Fibroblast of upper back skin (primary cell): ENCODE results near the gene CEBPE.
A peak's percentile ranks its signal among the peaks of the same experiment; 100 is the strongest.
"Not testable (repeated sequence)": the region's sequence is repeated elsewhere in the genome, so short reads cannot be mapped to it uniquely, and the experiment has no call there.

Source experiments
- DNase-seq: peaks from one replicate; pipeline ENCODE4 v3.0.0-alpha.2; 2013

CEBPE gene

DNA sequence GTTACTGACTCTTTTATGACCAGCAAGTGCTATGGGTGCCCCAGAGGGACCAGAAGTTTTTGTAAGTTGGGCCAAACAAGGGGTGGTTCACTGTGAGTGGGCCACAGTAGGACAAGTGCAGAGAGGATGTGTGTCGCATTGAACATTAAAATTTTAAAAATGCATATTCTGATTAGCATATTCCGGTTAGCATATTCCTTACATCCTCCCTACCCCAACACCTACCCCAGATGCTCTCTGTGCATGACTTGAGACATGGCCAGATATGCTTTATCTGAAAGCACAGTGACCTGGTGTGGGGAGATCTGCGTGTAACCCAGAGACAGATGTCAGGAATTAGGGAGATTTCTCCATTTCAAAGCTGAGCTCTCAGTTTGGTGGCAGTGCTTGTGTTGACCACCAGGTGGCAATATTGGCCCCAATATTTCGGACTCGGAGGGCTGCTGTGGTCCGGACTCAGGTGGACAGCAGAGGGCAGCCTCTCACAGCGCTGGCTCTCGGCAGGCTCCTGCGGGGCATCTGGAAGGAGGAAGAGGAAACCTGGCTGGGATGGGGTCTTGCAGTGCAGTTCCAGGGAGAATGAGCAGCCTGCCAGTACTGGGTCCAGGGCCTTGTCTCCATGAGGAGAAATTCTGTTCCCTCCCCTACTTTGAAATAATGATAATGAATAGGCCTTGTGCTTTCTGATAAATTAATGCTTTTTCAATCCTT, 1.6 kb upstream of the CEBPE start:
- peak; percentile 85 for DNase-seq

DNA sequence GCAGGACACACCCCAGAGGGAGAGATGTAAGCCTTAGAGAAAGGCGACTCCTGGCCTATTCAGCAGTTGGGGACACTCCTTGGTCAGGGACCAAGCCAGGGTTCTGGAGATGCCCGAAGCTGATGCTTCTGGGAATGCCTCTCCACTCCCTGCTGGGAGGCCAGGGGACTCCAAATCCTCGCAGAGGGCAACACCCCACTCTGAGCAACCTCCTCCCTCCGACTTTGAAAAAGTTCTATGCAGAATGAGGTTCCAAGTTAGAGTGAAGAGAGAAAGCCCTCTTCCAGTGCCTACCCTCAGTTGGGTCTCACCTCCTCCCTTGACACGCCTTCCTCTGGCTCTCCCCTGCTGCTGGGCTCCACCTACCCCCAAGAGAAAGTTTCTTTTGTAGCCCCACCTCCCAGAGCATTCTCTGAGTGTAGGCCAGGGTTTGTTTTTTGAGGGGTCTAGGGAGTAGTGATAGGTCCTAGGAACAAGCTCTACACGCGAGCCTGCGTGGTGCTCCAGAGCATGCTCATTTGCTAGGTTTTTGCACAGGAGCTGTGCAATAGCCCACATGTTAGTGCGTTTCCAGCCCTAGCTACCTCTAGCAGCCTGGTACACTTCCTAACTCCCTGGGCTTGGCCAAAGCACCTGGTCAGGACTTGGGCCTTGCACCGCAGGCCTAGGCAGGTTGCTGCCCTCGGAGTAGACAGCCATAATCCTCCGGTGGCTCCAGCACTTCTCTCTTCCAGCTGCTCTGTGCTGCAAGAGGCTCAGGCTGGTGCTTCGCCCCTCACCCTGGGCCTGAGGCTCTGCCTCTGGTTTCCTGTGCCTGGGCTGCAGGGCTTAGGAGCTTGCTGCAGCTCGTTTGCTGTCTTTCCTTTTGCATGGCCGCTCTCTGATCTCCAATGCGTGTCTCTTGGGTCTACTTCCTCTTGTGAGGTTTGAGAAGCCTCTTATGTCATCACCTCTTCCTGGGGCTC, 590 bp upstream of the CEBPE start:
- no peak for DNase-seq

DNA sequence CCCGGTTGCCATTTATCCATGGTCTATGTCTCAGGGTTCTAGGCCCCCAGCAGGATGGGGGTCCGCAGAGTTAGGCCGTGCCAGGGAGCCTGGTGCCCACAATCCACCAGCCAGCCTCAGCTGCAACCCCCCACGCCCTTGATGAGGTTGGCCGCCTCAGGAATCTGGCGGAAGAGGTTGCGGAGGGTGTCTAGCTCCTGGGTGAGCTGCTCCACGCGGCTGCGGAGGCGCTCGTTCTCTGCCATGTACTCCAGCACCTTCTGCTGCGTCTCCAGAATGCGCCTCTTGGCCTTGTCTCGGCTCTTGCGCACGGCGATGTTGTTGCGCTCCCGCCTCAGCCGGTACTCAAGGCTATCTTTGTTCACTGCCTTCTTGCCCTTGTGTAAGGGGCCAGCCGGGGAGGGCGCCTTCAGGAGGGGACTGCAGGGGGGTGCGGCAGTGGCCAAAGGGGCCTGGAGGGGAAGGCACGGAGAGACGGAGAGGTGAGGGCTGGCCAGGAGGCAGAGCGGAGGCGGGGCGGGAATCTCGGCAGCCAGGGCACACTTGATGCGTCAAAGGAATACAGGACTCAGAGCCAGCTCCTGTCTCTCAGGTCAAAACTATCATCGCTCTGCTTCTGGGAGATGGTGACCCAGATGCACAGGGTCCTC, 1.6 kb downstream of the CEBPE start:
- no peak for DNase-seq

- DNase-seq = no peak
Observed at GRCh38 chr14:23115918-23116317, 3.1 kb downstream of the CEBPE start.

DNA sequence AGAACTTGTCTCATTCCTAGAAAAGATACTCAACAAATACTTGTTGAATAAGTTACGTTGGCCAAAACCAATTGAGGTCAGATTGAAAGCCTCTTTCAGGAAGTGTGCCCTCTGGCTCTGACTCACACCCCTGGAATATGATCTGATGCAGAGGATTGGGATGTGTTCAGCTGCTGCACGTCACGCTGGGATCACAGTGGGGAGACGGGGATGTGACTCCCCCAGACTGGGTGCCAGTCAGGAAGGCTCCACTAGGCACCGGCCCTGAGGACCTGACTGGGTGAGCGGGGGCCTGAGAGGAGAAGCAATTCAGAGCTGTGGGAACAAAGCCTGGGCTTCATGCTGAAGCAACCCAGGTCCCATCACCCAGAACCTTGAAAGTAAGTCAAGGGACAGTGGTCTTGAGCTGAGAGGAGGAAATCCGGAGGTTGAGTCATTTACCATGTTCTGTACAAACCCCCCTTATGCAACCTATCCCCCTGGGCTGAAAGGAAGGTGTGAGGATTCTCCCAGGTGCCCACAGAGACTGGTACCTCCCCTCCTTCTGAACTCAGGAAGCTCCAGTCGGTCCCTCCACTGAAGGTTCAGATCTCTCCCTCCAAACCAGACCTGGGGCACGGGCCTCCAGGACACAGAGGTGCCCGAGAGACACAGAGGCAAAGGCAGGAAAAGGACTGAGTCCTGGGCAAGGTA, 3.9 kb downstream of the CEBPE start:
- peak; percentile 95 for DNase-seq

- DNase-seq = no peak
Observed at GRCh38 chr14:23114669-23115038, 4.4 kb downstream of the CEBPE start.

- DNase-seq = no peak
Observed at GRCh38 chr14:23114120-23114458, 5.0 kb downstream of the CEBPE start.

GRCh38 chr14:23113431-23114119, 5.5 kb downstream of the CEBPE start:
- peak; percentile 38 for DNase-seq

DNA sequence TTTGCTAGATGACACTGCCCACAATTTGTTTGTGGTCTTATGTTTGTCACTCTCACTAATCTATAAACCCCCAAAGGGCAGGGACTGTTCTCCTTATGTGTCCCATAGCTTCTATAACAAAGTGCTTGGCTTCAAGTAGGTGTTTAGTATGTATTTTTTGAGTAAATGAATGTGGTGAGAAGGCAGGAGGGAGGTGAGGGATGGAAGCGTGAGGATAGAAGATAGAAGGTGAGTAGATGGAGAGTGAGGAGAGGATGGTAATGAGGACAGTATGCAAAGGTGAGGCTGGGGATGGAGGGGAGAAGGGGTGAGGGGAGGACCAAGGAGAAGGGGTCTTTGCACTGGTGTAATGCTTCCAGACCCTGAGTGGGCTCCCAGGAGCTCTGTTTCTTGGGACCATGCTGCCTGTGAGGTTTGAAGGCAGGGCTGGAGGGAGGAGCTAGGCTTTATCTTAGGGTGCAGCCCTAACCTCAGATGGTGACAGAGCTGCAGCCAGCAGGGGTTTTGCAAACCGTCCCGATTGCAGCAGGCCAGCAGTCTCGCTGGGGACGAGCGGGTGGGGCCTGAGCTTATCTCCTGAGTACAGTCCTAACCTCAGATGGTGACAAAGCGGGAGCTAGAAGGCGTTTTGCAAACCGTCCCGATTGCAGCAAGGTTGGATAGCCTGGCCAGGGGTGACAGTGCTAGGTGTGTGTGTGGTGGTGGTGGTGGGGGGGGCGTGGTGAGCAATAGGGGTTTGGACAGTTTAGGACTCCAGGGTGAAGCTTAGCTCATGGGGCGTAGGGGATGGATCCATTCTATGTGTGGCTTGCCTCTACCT, 6.5 kb downstream of the CEBPE start:
- no peak for DNase-seq

DNA sequence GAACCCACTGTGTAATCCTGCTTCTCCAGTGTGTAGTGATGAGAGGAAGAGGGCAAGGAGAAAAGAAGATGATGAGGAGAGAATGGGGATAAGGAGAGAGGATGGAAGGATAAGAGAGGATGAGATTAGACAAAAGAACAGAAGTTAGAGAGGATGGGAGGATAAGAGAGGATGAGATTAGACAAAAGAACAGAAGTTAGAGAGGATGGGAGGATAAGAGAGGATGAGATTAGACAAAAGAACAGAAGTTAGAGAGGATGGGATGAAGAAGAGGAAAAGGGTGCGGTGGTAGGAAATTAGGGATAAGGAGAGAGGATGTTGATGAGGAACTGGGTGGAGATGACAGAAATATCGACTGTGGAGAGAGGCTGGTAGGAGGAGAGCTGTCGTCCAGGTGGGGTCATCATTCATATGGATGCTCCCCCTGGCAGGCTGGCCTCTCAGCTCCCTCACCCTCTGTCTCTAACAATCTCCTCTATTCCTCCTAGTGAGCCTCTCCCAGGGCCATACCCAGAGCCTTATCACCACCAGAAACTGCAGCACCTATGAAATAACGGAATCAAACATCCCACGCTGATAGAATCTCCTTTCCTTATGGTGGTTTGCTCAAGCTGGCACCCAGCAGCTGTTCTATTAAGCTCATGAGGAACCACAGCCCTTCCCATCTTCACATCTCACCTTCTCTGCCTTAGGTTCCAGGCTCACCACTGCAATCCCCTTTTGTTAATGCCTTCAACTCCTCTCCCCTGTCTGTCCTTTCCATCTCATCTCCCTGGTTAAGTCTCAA, 8.3 kb downstream of the CEBPE start:
- no peak for DNase-seq

DNA sequence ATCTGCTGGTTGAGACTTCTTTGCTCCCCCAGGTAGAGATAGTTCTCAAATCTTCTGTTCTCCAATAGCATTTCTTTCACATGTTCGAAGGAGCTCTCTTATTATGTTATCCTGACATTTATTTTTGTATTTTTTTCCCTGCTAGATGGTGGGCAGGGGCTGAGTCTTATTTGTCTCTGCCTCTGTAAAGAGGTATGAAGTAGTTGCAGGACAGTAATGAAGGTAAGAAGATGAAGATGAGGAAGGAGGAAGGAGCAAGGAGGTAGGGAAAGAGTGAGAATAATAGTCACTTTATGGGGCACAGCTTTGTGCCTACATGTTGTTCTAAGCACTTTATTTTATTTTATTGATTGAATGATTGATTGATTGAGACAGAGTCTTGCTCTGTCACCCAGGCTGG, 9.3 kb downstream of the CEBPE start:
- no peak for DNase-seq

- DNase-seq = not testable (repeated sequence)
Observed at GRCh38 chr14:23108169-23108568, 10.9 kb downstream of the CEBPE start.

DNA sequence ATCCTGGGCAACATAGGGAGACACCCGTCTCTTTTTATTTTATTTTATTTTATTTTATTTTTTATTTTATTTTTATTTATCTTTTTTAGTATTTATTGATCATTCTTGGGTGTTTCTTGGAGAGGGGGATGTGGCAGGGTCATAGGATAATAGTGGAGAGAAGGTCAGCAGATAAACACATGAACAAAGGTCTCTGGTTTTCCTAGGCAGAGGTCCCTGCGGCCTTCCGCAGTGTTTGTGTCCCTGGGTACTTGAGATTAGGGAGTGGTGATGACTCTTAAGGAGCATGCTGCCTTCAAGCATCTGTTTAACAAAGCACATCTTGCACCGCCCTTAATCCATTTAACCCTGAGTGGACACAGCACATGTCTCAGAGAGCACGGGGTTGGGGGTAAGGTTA, 11.4 kb downstream of the CEBPE start:
- DNase-seq = not testable (repeated sequence)

DNA sequence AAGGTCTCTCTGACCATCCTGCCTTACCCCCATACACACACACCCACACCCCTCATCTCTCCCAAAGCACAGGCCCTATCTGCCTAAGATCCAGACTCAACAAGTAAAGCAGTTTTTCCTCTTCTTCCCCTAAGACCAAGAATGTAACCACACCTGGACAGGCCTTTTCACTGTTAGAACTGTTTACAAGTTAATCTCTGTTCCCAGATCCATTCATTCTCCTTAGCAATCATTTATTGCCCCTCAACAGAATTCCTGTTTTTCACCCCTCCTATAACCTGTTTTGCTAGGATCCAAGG, 12.4 kb downstream of the CEBPE start:
- no peak for DNase-seq

DNA sequence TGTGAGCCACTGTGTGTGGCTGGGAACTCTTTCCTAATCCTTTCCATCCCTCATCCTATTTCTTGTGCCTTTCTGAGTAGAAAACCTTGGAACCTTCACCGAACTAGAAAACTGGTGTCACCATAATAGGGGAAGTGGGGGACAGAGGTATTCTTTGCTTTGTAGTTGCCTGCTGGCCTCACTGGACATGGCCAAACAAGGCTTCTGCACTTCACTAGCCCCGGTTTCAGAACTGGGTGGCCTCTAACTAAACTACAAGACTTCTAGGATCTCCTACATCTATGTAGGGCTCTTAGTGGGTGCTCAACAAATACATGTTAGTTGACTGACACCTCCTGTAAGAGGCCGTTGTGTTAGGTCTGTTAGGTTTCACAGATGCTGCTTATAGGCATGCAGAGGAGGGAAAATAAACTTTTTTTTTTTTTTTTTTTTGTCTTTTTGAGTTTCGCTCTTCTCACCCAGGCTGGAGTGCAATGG, 13.7 kb downstream of the CEBPE start:
- DNase-seq = no peak

DNA sequence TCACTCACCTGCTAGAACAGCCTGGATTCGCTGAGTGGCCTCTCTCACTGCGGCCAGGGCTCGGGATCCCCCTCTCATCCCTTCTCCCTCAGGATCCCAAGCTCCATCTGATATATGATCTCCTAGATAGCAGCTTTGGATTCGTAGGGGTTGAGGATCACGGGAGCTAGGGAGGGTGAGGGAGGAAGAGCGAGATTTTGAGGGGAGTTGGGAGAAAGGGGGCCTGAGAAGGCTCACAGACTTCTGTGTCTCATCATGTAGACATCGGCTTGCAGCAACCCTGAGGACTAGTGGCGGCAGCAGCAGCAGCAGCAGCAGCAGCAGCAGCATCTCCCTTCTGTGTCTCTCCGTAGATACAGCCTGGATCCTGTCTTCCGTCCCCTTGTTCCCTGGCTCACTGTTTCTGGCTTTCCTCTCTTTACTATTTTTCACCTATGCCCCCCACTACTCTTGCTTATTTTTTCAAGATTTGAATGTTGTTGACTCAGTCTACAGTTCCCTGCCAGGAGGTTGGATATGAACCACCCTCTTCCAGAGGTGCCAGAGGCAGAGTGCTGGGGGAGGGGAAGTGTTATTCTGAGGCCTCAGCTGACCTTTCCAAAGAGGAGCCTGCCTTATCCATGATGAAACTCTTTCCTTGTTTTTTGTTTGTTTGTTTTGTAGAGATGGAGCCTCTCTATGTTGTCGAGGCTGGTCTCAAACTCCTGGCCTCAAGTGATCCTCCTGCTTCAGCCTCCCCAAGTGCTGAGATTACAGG, 14.3 kb downstream of the CEBPE start, which contains the start of gene CIROP:
TSS of gene CIROP (minus strand) at position 399 of the 757 bp plus-strand sequence. CDS start at position 330, 69 bp downstream.
- DNase-seq = no peak

DNA sequence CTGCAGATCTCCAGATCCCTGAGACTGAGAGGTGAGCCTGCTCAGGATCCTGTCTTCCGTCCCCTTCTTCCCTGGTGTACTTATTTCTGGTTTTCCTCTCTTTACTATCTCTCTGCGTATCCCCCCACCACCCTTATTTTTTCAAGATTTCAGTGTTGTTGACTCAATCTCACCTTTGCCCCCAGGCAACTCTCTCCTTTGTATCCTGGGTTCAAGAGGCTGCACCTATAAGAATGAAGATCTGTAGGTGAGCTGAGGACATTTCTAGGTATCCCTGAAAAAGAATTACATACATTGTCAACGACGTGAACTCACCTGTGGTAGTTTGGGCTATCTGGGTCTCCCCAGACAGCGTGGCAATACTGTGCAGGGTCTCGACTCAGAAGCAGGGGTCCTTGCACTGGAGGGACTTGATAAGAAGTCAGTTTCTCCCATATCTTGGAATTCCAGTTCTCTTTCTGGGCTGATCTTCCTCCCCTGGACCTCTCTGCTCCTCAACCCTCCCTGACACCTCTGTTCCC, 14.9 kb downstream of the CEBPE start:
- no peak for DNase-seq

DNA sequence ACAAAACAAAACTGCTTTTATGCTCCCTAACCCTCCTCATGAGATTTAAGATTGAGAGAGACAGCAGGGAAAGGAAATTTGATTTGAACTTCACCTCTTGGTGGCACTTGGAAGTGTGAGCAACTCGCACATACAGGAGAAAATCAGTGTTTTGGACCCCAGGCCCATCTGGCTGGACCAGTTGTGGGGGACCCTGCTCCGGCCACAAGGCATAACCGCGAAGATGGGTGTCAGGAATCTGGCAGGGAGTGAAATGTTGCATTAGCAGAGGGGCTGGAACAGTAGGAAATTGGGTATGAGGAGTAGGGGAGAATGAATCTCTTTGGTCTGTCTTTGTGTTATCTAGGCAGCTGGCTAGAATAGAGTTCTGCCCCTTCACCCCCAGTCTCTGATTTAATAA, 15.5 kb downstream of the CEBPE start:
- DNase-seq = no peak

GRCh38 chr14:23102801-23103200, 16.3 kb downstream of the CEBPE start:
- DNase-seq = no peak
